Right atrium auricular region (tissue), 2 donors: ENCODE measurements around the gene ZNF140. TPM values are rescaled to one million over a fixed set of nuclear protein-coding genes. Genes with fewer than 3 reads are reported as not detected.

Experiments used
- DNase-seq: peaks from one replicate; pipeline ENCODE4 v3.0.0-alpha.2; 2019; ENCODE audit warnings: low spot score
- H3K27ac ChIP-seq, 2 donors: fragments of 200-600 bp; sonication (generic); 1 replicate in 1 of 2; 2 replicates in 1 of 2; pipeline ENCODE4 v1.5.1; 2016 to 2019
- H3K27me3 ChIP-seq, 2 donors: fragments of 200-600 bp; sonication (generic); one replicate each; pipeline versions ENCODE4 v1.5.1 to v1.6.0; 2017 to 2019
- H3K36me3 ChIP-seq: fragments of 200-600 bp; sonication (generic); one replicate; pipeline ENCODE4 v1.5.1; 2016
- H3K4me1 ChIP-seq, 2 donors: fragments of 200-600 bp; sonication (generic); one replicate each; pipeline versions ENCODE4 v1.5.1 to v1.6.0; 2017 to 2019
- H3K4me3 ChIP-seq, 2 donors: fragments of 200-600 bp; sonication (generic); 1 replicate in 1 of 2; 2 replicates in 1 of 2; pipeline ENCODE4 v1.5.1; 2017 to 2019; ENCODE audit warnings: mild to moderate bottlenecking in 1 of 2, moderate library complexity in 1 of 2
- H3K9me3 ChIP-seq, 2 donors: fragments of 200-600 bp; sonication (generic); one replicate each; pipeline ENCODE4 v1.5.1; 2019
- CTCF ChIP-seq, 2 donors: fragments of 200-600 bp; sonication (generic); IDR thresholded peaks; one replicate each; pipeline ENCODE4 v1.5.1; 2019; ENCODE audit warnings: antibody characterized with exemption in 2 of 2
- total RNA-seq, 2 donors: library from RNA; depleted of rRNA; stranded (reverse); fragments of >200 nt; gene quantifications; one replicate each; pipeline ENCODE4 v1.1.0, GENCODE V29; 2016

The ZNF140 gene
- total RNA-seq, 2 donors from 2014 or later = 6.1 TPM

GRCh38 chr12:133108150-133108549, 27.4 kb downstream of the ZNF140 start:
- peaks cover 51% of the 10 kb centered on the region for H3K36me3 ChIP-seq
- TF ChIP-seq CTCF (IDR thresholded peaks at IDR 0.05) = no peak
- no peak overlapping the region for H3K4me3 ChIP-seq
- H3K9me3 ChIP-seq = peaks cover 82 to 100% of the 10 kb centered on the region in 2 donors
- no peaks in the 10 kb centered on the region for H3K27me3 ChIP-seq
- H3K4me1 ChIP-seq = no peaks in the 10 kb centered on the region
- no peak overlapping the region for H3K27ac ChIP-seq
- no peak for DNase-seq

- H3K36me3 ChIP-seq = peaks cover 56% of the 10 kb centered on the region
- no peak for DNase-seq
- H3K27me3 ChIP-seq = no peaks in the 10 kb centered on the region
- no peak for TF ChIP-seq CTCF (IDR thresholded peaks at IDR 0.05)
- H3K27ac ChIP-seq = no peak overlapping the region
- no peak overlapping the region for H3K4me3 ChIP-seq
- no peaks in the 10 kb centered on the region for H3K4me1 ChIP-seq
- peaks cover 74 to 100% of the 10 kb centered on the region in 2 donors for H3K9me3 ChIP-seq
These were observed 39.9 kb downstream of the ZNF140 start for GRCh38 chr12:133120385-133121191.

GRCh38 chr12:133124674-133125073, 44.0 kb downstream of the ZNF140 start:
- H3K27ac ChIP-seq = no peak overlapping the region
- TF ChIP-seq CTCF (IDR thresholded peaks at IDR 0.05) = no peak
- no peak for DNase-seq
- H3K9me3 ChIP-seq = peaks cover 43 to 94% of the 10 kb centered on the region in 2 donors
- no peak overlapping the region for H3K4me3 ChIP-seq
- H3K4me1 ChIP-seq = peaks cover 0 to 6% of the 10 kb centered on the region in 2 donors
- peaks cover 43% of the 10 kb centered on the region for H3K36me3 ChIP-seq
- no peaks in the 10 kb centered on the region for H3K27me3 ChIP-seq

- peaks cover 5 to 73% of the 10 kb centered on the region in 2 donors for H3K9me3 ChIP-seq
- no peak for TF ChIP-seq CTCF (IDR thresholded peaks at IDR 0.05)
- peak overlapping the region; percentile 78 to 93 for H3K4me3 ChIP-seq
- peaks cover 23% of the 10 kb centered on the region for H3K36me3 ChIP-seq
- H3K27ac ChIP-seq = peak overlapping the region; percentile 96 to 98
- no peak for DNase-seq
- H3K27me3 ChIP-seq = no peaks in the 10 kb centered on the region
- peaks cover 0 to 18% of the 10 kb centered on the region in 2 donors for H3K4me1 ChIP-seq
These were observed 48.8 kb downstream of the ZNF140 start for GRCh38 chr12:133129368-133130037.

GRCh38 chr12:133130038-133130807, 49.5 kb downstream of the ZNF140 start, which contains the start of the genes ZNF10 and ZNF891:
ZNF10 (plus strand) TSS chr12:133130627; CDS start chr12:133144493, 13,866 bp downstream.
ZNF891 (minus strand) TSS chr12:133130274; CDS start chr12:133121918, 8,356 bp downstream.
- Histone ChIP-seq H3K9me3 (peaks cover 5 to 73% of the 10 kb centered on the region in 2 donors), H3K36me3 (peaks cover 24% of the 10 kb centered on the region), H3K4me3 (peak within 1 kb of the TSS; percentile 78 to 93), H3K27me3 (no peaks in the 10 kb centered on the region), H3K4me1 (peaks cover 0 to 18% of the 10 kb centered on the region in 2 donors), H3K27ac (peak within 1 kb of the TSS; percentile 96 to 98)
- TF ChIP-seq CTCF (IDR thresholded peaks at IDR 0.05) = no peak
- peak; percentile 97 for DNase-seq
